Activated CD4-positive, CD25-positive, alpha-beta regulatory T cell treated with anti-CD3 and anti-CD28 coated beads, Interleukin-2, amount 50 U/mL, for 24 hours (primary cell): Measurements from ENCODE around the gene GLI2.

ENCODE experiments used
- ATAC-seq, 2 donors: fragments of 150-1000 bp; cut with Tn5 transposase; one replicate each; pipeline ENCODE4 v1.10.0; 2021; ENCODE audit warnings: mild to moderate bottlenecking in 1 of 2, moderate library complexity in 1 of 2

Gene GLI2

GRCh38 chr2:120715353-120715752 is 20.3 kb upstream of the GLI2 start:
- no peak for ATAC-seq

- no peak for ATAC-seq
Observed at GRCh38 chr2:120715941-120716340, 19.7 kb upstream of the GLI2 start.

GRCh38 chr2:120716641-120717585 is 18.8 kb upstream of the GLI2 start:
- no peak for ATAC-seq

- ATAC-seq: no peak
Observed at GRCh38 chr2:120719491-120719890, 16.2 kb upstream of the GLI2 start.

GRCh38 chr2:120720231-120720630 is 15.4 kb upstream of the GLI2 start:
- no peak for ATAC-seq

GRCh38 chr2:120720746-120721375 is 14.8 kb upstream of the GLI2 start:
- no peak for ATAC-seq

GRCh38 chr2:120722246-120722567 is 13.5 kb upstream of the GLI2 start:
- ATAC-seq: no peak

- ATAC-seq: no peak
Observed at GRCh38 chr2:120722568-120723421, 12.9 kb upstream of the GLI2 start.

GRCh38 chr2:120726245-120726644 is 9.4 kb upstream of the GLI2 start:
- no peak for ATAC-seq

- ATAC-seq: no peak
Observed at GRCh38 chr2:120729406-120730399, 6.0 kb upstream of the GLI2 start.

- ATAC-seq: no peak
Observed at GRCh38 chr2:120731175-120731574, 4.5 kb upstream of the GLI2 start.

GRCh38 chr2:120732506-120733237 is 3.0 kb upstream of the GLI2 start:
- ATAC-seq: no peak

- ATAC-seq: no peak
Observed at GRCh38 chr2:120733238-120733932, 2.3 kb upstream of the GLI2 start.

- no peak for ATAC-seq
Observed at GRCh38 chr2:120734930-120735651, 577 bp upstream of the GLI2 start.

- ATAC-seq: no peak
Observed at GRCh38 chr2:120736202-120736623, 545 bp downstream of the GLI2 start.

- no peak for ATAC-seq
Observed at GRCh38 chr2:120736624-120737339, 1.1 kb downstream of the GLI2 start.

- ATAC-seq: no peak
Observed at GRCh38 chr2:120737340-120738101, 1.9 kb downstream of the GLI2 start.

GRCh38 chr2:120738117-120738516 is 2.4 kb downstream of the GLI2 start:
- ATAC-seq: no peak
